Measurements from ENCODE around the gene RHOB. TPM values are rescaled to one million over a fixed set of nuclear protein-coding genes. Genes with fewer than 3 reads are reported as not detected.

RHOB gene
- total and polyA plus RNA-seq, 2 of the 13 experiments (the other 11 are each of a cell fraction or from before 2014, with no cell fraction given): 192 to 268 TPM

DNA sequence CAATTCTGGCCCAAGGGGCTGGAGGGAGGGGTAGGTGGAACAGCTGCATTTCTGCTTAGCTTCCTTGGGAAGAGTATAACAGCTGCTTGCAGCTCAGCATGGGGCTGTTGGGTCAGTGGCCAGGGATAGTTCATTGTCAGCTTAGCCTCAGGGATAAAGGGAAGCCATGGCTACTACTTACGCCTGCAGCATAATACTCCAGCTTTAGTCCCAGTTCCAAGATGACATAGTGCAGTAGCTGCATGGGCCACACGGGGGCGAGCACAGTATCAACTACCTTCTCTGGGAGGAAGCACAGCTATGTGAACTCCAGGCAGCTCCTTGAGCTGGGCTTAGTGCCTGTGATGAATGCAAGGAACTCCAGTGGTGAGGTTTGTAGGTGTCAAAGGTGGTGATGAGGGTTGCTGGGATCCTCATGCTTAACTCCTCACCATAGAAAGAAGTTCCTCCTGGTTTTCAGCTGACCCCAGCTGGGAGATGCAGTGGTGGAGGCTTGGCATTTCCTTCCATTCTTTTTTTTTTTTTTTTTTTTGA, 35.4 kb upstream of the RHOB start (continued):
- TF ChIP-seq FOXK1 (CRISPR knock-in tag; IDR thresholded peaks at IDR 0.05; ENCODE audit: borderline replicate concordance, low read depth): peak; percentile 44; the same call in 1 of the 2 replicates
- TF ChIP-seq ZNF367 (CRISPR knock-in tag; IDR thresholded peaks at IDR 0.05; ENCODE audit: borderline replicate concordance): no peak
- no peak for TF ChIP-seq ZNF724P (CRISPR knock-in tag; IDR thresholded peaks at IDR 0.05; ENCODE audit: borderline replicate concordance)
- TF ChIP-seq KIAA2018 (CRISPR knock-in tag; IDR thresholded peaks at IDR 0.05; ENCODE audit: borderline replicate concordance): no peak
- TF ChIP-seq ZNF597 (CRISPR knock-in tag; IDR thresholded peaks at IDR 0.05): no peak
- peak; percentile 55; the same call in 1 of the 2 replicates for TF ChIP-seq SMAD1 (CRISPR knock-in tag; IDR thresholded peaks at IDR 0.05; ENCODE audit: borderline replicate concordance, low read depth)
- peak; percentile 85 for TF ChIP-seq TEAD3 (CRISPR knock-in tag; optimal IDR thresholded peaks at IDR 0.05; ENCODE audit: borderline replicate concordance)
- TF ChIP-seq CHD2 (IDR thresholded peaks at IDR 0.05; ENCODE audit: low read depth, low read length): no peak
- no peak for TF ChIP-seq MAZ (IDR thresholded peaks at IDR 0.05; ENCODE audit: borderline replicate concordance, low read depth, low read length)
- TF ChIP-seq MAZ (CRISPR knock-in tag; IDR thresholded peaks at IDR 0.05; ENCODE audit: low read depth): 0 out of 2 replicates have a peak, but pooled peaks have one; percentile 54
- peak; percentile 86 for TF ChIP-seq RAD21 (CRISPR knock-in tag; IDR thresholded peaks at IDR 0.05)
